Heart right ventricle (tissue), 16 donors: ENCODE measurements around the gene AKAP11. TPM values are rescaled to one million over a fixed set of nuclear protein-coding genes. Genes with fewer than 3 reads are reported as not detected.

Experiments
- ATAC-seq, 8 donors: fragments of 200-7000 bp; cut with Tn5 transposase; one replicate each; pipeline ENCODE4 v1.9.1; 2020; ENCODE audit warnings: mild to moderate bottlenecking in 8 of 8, moderate library complexity in 8 of 8, moderate number of reproducible peaks in 1 of 8
- DNase-seq, 2 donors: peaks; one replicate each; pipeline ENCODE4 v3.0.0-alpha.2; 2020
- H3K27ac ChIP-seq, 10 donors: fragments of 200-600 bp; sonication (generic) in 2 of 10; one replicate each; pipeline versions ENCODE4 v1.5.0 to v1.8.0; 2020 to 2022; ENCODE audit warnings: mild to moderate bottlenecking in 3 of 10
- H3K27me3 ChIP-seq, 7 donors: fragments of 200-600 bp; one replicate each; pipeline ENCODE4 v1.8.0; 2021 to 2022; ENCODE audit warnings: mild to moderate bottlenecking in 2 of 7
- H3K36me3 ChIP-seq, 9 donors: fragments of 200-600 bp; sonication (generic) in 1 of 9; one replicate each; pipeline versions ENCODE4 v1.5.0 to v1.8.0; 2020 to 2022; ENCODE audit warnings: mild to moderate bottlenecking in 2 of 9
- H3K4me1 ChIP-seq, 9 donors: fragments of 200-600 bp; sonication (generic) in 1 of 9; one replicate each; pipeline versions ENCODE4 v1.5.0 to v1.8.0; 2020 to 2022; ENCODE audit warnings: mild to moderate bottlenecking in 4 of 9
- H3K4me3 ChIP-seq, 10 donors: fragments of 200-600 bp; sonication (generic) in 2 of 10; one replicate each; pipeline versions ENCODE4 v1.5.0 to v1.8.0; 2020 to 2022; ENCODE audit warnings: mild to moderate bottlenecking in 7 of 10, moderate library complexity in 2 of 10
- H3K9me3 ChIP-seq, 11 donors: fragments of 200-600 bp in 10 of 11; sonication (generic) in 2 of 11; one replicate each; pipeline versions ENCODE4 v1.5.0 to v1.8.0; 2013 to 2022; ENCODE audit warnings: mild to moderate bottlenecking in 2 of 11, control low read depth in 1 of 11, moderate library complexity in 1 of 11
- WGBS, 2 donors: extraction: QIAGEN DNeasy Blood & Tissue Kit; methylation state at CpG; one replicate each; pipeline ENCODE4 v1.1.7; 2013; ENCODE audit warnings: inconsistent platforms in 1 of 2; 5-methylcytosine and 5-hydroxymethylcytosine counted together
- intact Hi-C, 10 donors: fragments of 100-400 bp; cut with DNase I; formaldehyde crosslinking; loops; one replicate each; pipeline versions ENCODE4 v1.11.1 to v1.14.2; 2022
- polyA plus RNA-seq, 2 donors: library from polyadenylated mRNA; stranded (reverse); fragments of 200-250 nt; gene quantifications; one replicate each; pipeline ENCODE4 v1.2.3, GENCODE V29; 2013
- total RNA-seq, 10 donors: library from RNA; stranded (reverse); fragmentation: NEBNext Ultra II Directional in 3 of 10; extraction: Animal tissue kit (Norgen Biotek cat#: 25700) in 3 of 10; gene quantifications; one replicate each; pipeline versions ENCODE4 v1.2.1 to v1.2.4, GENCODE V29; 2021 to 2023
- TF ChIP-seq, protein P1 (sequence below), 9 donors: fragments of 200-600 bp; sonication (generic) in 2 of 9; IDR thresholded peaks; one replicate each; pipeline versions ENCODE4 v1.5.0 to v1.8.0; 2021 to 2022; ENCODE audit warnings: antibody characterized with exemption in 9 of 9, mild to moderate bottlenecking in 5 of 9, moderate library complexity in 1 of 9
- donor health status: Arrhythmogenic right ventricular cardiomyopathy.
- donor health status: ischemic (EF 13 %, LVEDD 7.1; RV severe dilation, severe dysfunction).
- donor health status: healthy with polysubstance abuse.
- donor health status: DM: no; HTN: yes; CAD: no.
- donor health status: DM: no; HTN: no; CAD: no.
- donor health status: ischemic (EF 25% LVEDD 6.9; RV normal size, moderate dysfunction).
- donor health status: ischemic (EF 25% LVEDD 5.7; RV mildly dilated, moderate dysfunction).
- donor health status: healthy.
- donor health status: DM: yes; HTN: yes; CAD: no.
- donor health status: Ischemic cardiomyopathy.
- donor health status: ischemic (EF 35%, LVEDD 5.7; RV mildly dilated, moderate dysfunction).
- donor health status: nonischemic (EF 11% LVEDD 7.7; RV severe dilation, severe dysfunction).
- donor health status: DM: yes; HTN: yes; CAD: no.
- donor health status: PGD.
- donor health status: ischemic (EF 29% LVEDD 5.4; RV normal size, mild dysfunction).
- donor health status: nonischemic (EF 23%, LVEDD 6.1; RV moderate dilation, normal function).

Gene AKAP11
- total and polyA plus RNA-seq, 12 donors, result 3.6 to 36.2 (median 28.1) TPM

DNA sequence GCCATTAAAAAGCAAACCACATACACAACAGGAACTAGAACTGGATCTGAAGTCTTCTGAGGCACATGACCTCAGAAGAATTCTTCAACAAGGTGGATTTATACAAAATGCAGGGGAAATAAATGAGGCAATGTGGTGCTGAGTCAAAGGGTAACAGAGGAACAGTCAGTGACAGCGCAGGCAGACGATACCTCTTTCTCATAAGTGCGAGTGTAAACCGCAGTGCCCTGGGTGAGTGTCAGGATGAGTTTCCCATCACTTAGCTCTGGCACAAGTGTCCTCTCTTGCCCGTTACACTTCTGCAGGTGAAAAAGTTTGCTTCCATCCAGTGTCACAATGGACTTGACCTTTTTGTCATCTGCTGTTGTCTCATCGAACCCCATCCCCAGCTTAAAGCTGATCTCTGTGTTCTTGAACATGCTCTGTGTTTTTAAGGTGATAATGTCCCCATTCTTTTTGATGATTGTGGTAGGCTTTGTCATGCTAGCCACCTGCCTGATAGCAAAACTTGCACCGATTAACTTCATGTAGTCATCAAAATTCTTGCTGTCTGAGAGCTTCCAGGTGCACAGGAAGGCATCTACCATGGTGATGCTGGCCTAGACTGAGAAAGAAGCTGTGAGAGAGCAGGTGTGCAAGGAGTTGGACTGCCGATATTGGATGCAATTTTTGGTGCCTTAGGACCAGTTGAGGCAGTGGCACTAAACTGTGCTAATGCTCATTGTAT, 97.3 kb downstream of the AKAP11 start:
- H3K4me3 ChIP-seq, result no peak overlapping the region
- H3K36me3 ChIP-seq, result no peaks in the 10 kb centered on the region
- H3K9me3 ChIP-seq, result no peaks in the 10 kb centered on the region
- TF ChIP-seq, protein P1, sequence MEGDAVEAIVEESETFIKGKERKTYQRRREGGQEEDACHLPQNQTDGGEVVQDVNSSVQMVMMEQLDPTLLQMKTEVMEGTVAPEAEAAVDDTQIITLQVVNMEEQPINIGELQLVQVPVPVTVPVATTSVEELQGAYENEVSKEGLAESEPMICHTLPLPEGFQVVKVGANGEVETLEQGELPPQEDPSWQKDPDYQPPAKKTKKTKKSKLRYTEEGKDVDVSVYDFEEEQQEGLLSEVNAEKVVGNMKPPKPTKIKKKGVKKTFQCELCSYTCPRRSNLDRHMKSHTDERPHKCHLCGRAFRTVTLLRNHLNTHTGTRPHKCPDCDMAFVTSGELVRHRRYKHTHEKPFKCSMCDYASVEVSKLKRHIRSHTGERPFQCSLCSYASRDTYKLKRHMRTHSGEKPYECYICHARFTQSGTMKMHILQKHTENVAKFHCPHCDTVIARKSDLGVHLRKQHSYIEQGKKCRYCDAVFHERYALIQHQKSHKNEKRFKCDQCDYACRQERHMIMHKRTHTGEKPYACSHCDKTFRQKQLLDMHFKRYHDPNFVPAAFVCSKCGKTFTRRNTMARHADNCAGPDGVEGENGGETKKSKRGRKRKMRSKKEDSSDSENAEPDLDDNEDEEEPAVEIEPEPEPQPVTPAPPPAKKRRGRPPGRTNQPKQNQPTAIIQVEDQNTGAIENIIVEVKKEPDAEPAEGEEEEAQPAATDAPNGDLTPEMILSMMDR (IDR thresholded peaks at IDR 0.05), result no peak
- ATAC-seq, result no peak
- H3K27me3 ChIP-seq, result peaks cover 0 to 5% (median 0%) of the 10 kb centered on the region in 7 donors
- 88 to 90% methylated on average over 8 of the region's 8 CpGs for WGBS, 2 donors
- intact Hi-C loops, result no loop called here
- no peaks in the 10 kb centered on the region for H3K4me1 ChIP-seq
- no peak for DNase-seq
- no peak overlapping the region for H3K27ac ChIP-seq

DNA sequence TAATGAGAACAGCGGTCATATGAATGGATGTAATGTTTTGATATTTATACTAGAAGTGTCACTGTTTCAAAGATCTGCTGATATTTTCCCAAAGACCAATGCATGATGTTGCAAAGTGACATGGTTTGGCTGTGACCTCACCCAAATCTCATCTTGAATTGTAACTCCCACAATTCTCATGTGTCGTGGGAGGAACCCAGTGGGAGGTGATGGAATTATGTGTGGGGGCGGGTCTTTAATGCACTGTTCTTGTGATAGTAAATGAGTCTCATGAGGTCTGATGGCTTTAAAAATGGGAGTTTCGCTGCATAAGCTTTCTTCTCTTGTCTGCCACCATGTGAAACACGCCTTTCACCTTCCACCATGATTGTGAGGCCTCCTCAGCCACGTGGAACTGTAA, 98.3 kb downstream of the AKAP11 start:
- WGBS, 2 donors, result 72 to 74% methylated on average over 6 of the region's 6 CpGs
- H3K4me1 ChIP-seq, result no peaks in the 10 kb centered on the region
- no peaks in the 10 kb centered on the region for H3K9me3 ChIP-seq
- H3K4me3 ChIP-seq, result no peak overlapping the region
- ATAC-seq (no peak), DNase-seq (no peak)
- no peaks in the 10 kb centered on the region for H3K27me3 ChIP-seq
- intact Hi-C loops, result no loop called here
- TF ChIP-seq, protein P1 (IDR thresholded peaks at IDR 0.05), result no peak
- H3K27ac ChIP-seq, result no peak overlapping the region
- no peaks in the 10 kb centered on the region for H3K36me3 ChIP-seq

Other genes starting within 250 kb of the AKAP11 start
- 10 to 100 TPM in 1 of 10 donors, 1 to 10 TPM in 9; 4.7 to 11.0 (median 8.1) TPM for gene DGKH, start 223.5 kb upstream of the AKAP11 start, total RNA-seq
- gene DGKH, start 223.5 kb upstream of the AKAP11 start, polyA plus RNA-seq, result 1 to 10 TPM; 1.2 to 2.7 TPM